HepG2 (cell line): Measurements from ENCODE around the gene TNS1. TPM values are rescaled to one million over a fixed set of nuclear protein-coding genes. Genes with fewer than 3 reads are reported as not detected.
A peak's percentile ranks its signal among the peaks of the same experiment; 100 is the strongest.

Experiments used
- ATAC-seq: fragments of 200-7000 bp; cut with Tn5 transposase; 3 replicates; pipeline ENCODE4 v1.9.1; 2020; ENCODE audit warnings: mild to moderate bottlenecking, moderate library complexity
- BruUV-seq: library from RNA; stranded (reverse); fragments of 400-500 nt; replicated peaks from 2 replicates; lab custom pipeline; 2021; lab: Mats Ljungman, UMichigan
- CTCF ChIA-PET: fragments of 300-600 bp; formaldehyde crosslinking; extraction: SDS; loops from one replicate; lab custom pipeline; 2021; ENCODE audit warnings: low total read pairs, inconsistent platforms, low intra/inter-chr PET ratio; lab: Yijun Ruan, JAX
- POLR2A ChIA-PET: fragments of 350-600 bp; sonication (Branson Sonifier 250); formaldehyde crosslinking; loops from one replicate; lab custom pipeline; 2020; ENCODE audit warnings: antibody characterized with exemption, inconsistent platforms; lab: Yijun Ruan, JAX
- DNase-seq: peaks from one replicate; pipeline ENCODE4 v3.0.0-alpha.2; 2015; ENCODE audit warnings: low spot score
- FAIRE-seq: peaks from 3 replicates; lab custom pipeline; 2011; peaks lifted over from hg19 to GRCh38; lab: Jason Lieb, UNC
- H2AFZ ChIP-seq: one replicate; pipeline ENCODE4 v1.6.1; 2011; ENCODE audit warnings: low read length, inconsistent platforms
- H3K27ac ChIP-seq: fragments of 300-600 bp; 3 replicates; pipeline ENCODE4 v1.8.0; 2011; ENCODE audit warnings: mixed run types, mild to moderate bottlenecking, mixed read lengths, low read length, inconsistent platforms; ENCODE audit not compliant: insufficient read depth; ENCODE audit errors: extremely low read length
- H3K27me3 ChIP-seq, 2 experiments: fragments of 200-600 bp in 1 of 2; 2 replicates in 1 of 2; 3 replicates in 1 of 2; pipeline versions ENCODE4 v1.6.0 to v1.8.0; 2011; ENCODE audit warnings: low read length in 2 of 2, mild to moderate bottlenecking in 2 of 2, moderate library complexity in 2 of 2, inconsistent platforms in 1 of 2; ENCODE audit not compliant: insufficient read depth in 2 of 2, control insufficient read depth in 1 of 2
- H3K36me3 ChIP-seq, 2 experiments: fragments of 200-600 bp in 1 of 2; replicated peaks in 1 of 2; 2 replicates in 1 of 2; 3 replicates in 1 of 2; pipeline versions ENCODE4 v1.5.1 to v1.8.0; 2011; ENCODE audit warnings: low read length in 2 of 2, inconsistent platforms in 1 of 2; ENCODE audit not compliant: insufficient read depth in 2 of 2, control insufficient read depth in 1 of 2
- H3K4me1 ChIP-seq: 2 replicates; pipeline ENCODE4 v1.5.1; 2012; ENCODE audit warnings: low read length, inconsistent platforms; ENCODE audit not compliant: insufficient read depth
- H3K4me2 ChIP-seq: 2 replicates; pipeline ENCODE4 v1.6.0; 2011; ENCODE audit warnings: low read depth, low read length, inconsistent platforms
- H3K4me3 ChIP-seq, 3 experiments: fragments of 200-600 bp in 1 of 3; sonication (generic), shearing (Covaris generic) in 1 of 3; replicated peaks in 1 of 3; 2 replicates each; pipeline ENCODE4 v1.5.1; 2011 to 2016; ENCODE audit warnings: low read length in 3 of 3, inconsistent platforms in 2 of 3, low read depth in 2 of 3, mild to moderate bottlenecking in 2 of 3, control low read depth in 1 of 3, mixed read lengths in 1 of 3; ENCODE audit not compliant: insufficient read depth in 1 of 3
- H3K79me2 ChIP-seq: one replicate; pipeline ENCODE4 v1.6.1; 2011; ENCODE audit warnings: low read length, inconsistent platforms; ENCODE audit not compliant: insufficient read depth
- H3K9ac ChIP-seq: 2 replicates; pipeline ENCODE4 v1.6.0; 2011; ENCODE audit warnings: mild to moderate bottlenecking, low read depth, low read length, inconsistent platforms; ENCODE audit not compliant: insufficient read depth
- H3K9me3 ChIP-seq: 2 replicates; pipeline ENCODE4 v1.5.1; 2012; ENCODE audit warnings: mild to moderate bottlenecking, low read length
- H4K20me1 ChIP-seq: 2 replicates; pipeline ENCODE4 v1.6.0; 2011; ENCODE audit warnings: inconsistent platforms, mild to moderate bottlenecking, low read length, moderate library complexity; ENCODE audit not compliant: insufficient read depth
- KLF11 ChIP-seq: IDR thresholded peaks from 2 replicates; pipeline ENCODE4 v1.6.1; 2016; ENCODE audit warnings: missing compliant biosample characterization
- MAF1 ChIP-seq: sonication (generic); formaldehyde crosslinking; IDR thresholded peaks from 2 replicates; pipeline ENCODE4 v1.5.0; 2020; ENCODE audit warnings: missing genetic modification reagents, borderline replicate concordance
- RORA ChIP-seq: sonication (generic); formaldehyde crosslinking; IDR thresholded peaks from 2 replicates; pipeline ENCODE4 v1.5.0; 2020; ENCODE audit warnings: mild to moderate bottlenecking, missing genetic modification reagents, moderate library complexity
- SMAD9 ChIP-seq: sonication (generic); formaldehyde crosslinking; IDR thresholded peaks from 2 replicates; pipeline ENCODE4 v1.5.1; 2020; ENCODE audit warnings: mild to moderate bottlenecking, missing genetic modification reagents
- SRSF4 ChIP-seq: fragments of 200-400 bp; formaldehyde crosslinking; IDR thresholded peaks from one replicate; pipeline ENCODE4 v1.6.1; 2018; ENCODE audit warnings: mild to moderate bottlenecking, low read depth, low read length, moderate library complexity; ENCODE audit not compliant: poor library complexity, severe bottlenecking
- TCF12 ChIP-seq, 2 experiments: fragments of 450-650 bp in 1 of 2; sonication (generic) in 1 of 2; formaldehyde crosslinking in 1 of 2; IDR thresholded peaks; 2 replicates each; pipeline versions ENCODE4 v1.6.1 to v1.8.0; 2017 to 2022; ENCODE audit warnings: antibody characterized with exemption in 1 of 2, mild to moderate bottlenecking in 1 of 2, missing genetic modification reagents in 1 of 2, moderate library complexity in 1 of 2
- ZNF335 ChIP-seq: sonication (generic); formaldehyde crosslinking; IDR thresholded peaks from 2 replicates; pipeline ENCODE4 v1.4.0; 2020; ENCODE audit warnings: missing genetic modification reagents
- ZNF629 ChIP-seq: sonication (generic); formaldehyde crosslinking; conservative IDR thresholded peaks from 2 replicates; pipeline ENCODE4 v1.5.0; 2020; ENCODE audit warnings: missing genetic modification reagents
- ZSCAN30 ChIP-seq: sonication (generic); formaldehyde crosslinking; IDR thresholded peaks from 2 replicates; pipeline ENCODE4 v1.5.0; 2020; ENCODE audit warnings: mild to moderate bottlenecking, missing genetic modification reagents
- ZSCAN9 ChIP-seq: IDR thresholded peaks from 2 replicates; pipeline ENCODE4 v1.6.1; 2016; ENCODE audit warnings: borderline replicate concordance
- WGBS: methylation state at CpG from one replicate; pipeline ENCODE4 v1.1.6; 2017; ENCODE audit warnings: low lambda C conversion rate; 5-methylcytosine and 5-hydroxymethylcytosine counted together
- in situ Hi-C: cut with HindIII; loops from 2 replicates; pipeline ENCODE4 v1.10.0; 2017; ENCODE audit warnings: low pct_unique_long_range_greater_than_20kb; ENCODE audit not compliant: extremely low pct_ligation_motif_present
- intact Hi-C: fragments of 100-400 bp; cut with micrococcal nuclease; formaldehyde crosslinking; loops from one replicate; pipeline ENCODE4 v1.10.0; 2022; ENCODE audit not compliant: unreplicated experiment
- polyA plus RNA-seq, 8 experiments: library from polyadenylated mRNA; depleted of rRNA in 3 of 8; stranded (reverse) in 7 of 8; unstranded in 1 of 8; fragments of >200 nt; fragmentation: Illumina TruSeq in 4 of 8; extraction: Trizol in 4 of 8; gene quantifications; 2 replicates each; pipeline versions ENCODE4 v1.2.1 to v1.2.3, GENCODE V29; 2011 to 2016; ENCODE audit warnings: low read depth in 4 of 8, missing spikeins in 1 of 8, mixed read lengths in 1 of 8; ENCODE audit not compliant: insufficient read depth in 1 of 8
- total RNA-seq, 5 experiments: library from RNA; depleted of rRNA; stranded (reverse); fragments of >200 nt; fragmentation: Illumina TruSeq; extraction: Trizol; gene quantifications; 2 replicates each; pipeline ENCODE4 v1.2.3, GENCODE V29; 2016; ENCODE audit warnings: low read depth in 1 of 5
- TF ChIP-seq, protein P1 (sequence below): IDR thresholded peaks from 2 replicates; pipeline ENCODE4 v1.6.1; 2016; ENCODE audit warnings: missing biosample characterization, missing genetic modification reagents, low read depth
- TF ChIP-seq, protein P2 (sequence below): sonication (generic); formaldehyde crosslinking; IDR thresholded peaks from 2 replicates; pipeline ENCODE4 v1.4.0; 2020; ENCODE audit warnings: missing genetic modification reagents
- TF ChIP-seq, protein P3 (sequence below): sonication (generic); formaldehyde crosslinking; IDR thresholded peaks from 2 replicates; pipeline ENCODE4 v1.4.0; 2020; ENCODE audit warnings: missing genetic modification reagents, borderline replicate concordance

TNS1 gene
- total and polyA plus RNA-seq, 2 of the 13 experiments (the other 11 are each of a cell fraction or from before 2014, with no cell fraction given): 1.9 to 118 TPM

DNA sequence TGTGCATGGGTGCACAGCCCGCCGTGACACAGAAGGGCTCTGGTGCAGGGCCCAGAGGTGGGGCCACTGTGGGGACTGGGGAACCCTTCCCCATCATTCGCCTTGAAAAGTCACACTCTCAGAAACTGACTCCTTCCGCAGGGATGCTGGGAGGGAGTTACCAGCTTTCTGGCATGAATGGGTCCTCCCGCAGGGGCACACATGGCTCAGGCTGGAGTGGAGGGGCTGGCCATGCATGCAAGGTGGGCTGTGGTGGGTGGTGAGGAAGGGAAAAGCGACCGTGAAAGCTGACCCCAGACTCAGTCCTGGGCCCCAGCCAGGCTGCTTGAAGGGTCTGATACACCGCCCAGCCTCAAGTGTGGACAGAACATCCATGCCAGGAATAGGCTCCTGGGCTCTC is 201.1 kb downstream of the TNS1 start (continued):
- TF ChIP-seq, protein P1, sequence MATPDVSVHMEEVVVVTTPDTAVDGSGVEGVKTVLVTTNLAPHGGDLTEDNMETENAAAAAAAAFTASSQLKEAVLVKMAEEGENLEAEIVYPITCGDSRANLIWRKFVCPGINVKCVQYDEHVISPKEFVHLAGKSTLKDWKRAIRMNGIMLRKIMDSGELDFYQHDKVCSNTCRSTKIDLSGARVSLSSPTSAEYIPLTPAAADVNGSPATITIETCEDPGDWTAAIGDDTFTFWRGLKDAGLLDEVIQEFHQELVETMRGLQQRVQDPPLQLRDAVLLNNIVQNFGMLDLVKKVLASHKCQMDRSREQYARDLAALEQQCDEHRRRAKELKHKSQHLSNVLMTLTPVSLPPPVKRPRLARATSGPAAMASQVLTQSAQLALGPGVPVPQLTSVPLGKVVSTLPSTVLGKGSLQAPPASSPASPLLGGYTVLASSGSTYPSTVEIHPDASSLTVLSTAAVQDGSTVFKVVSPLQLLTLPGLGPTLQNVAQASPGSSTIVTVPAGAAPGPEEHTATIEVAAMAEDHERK (CRISPR knock-in tag): no peak
- TF ChIP-seq, protein P2, sequence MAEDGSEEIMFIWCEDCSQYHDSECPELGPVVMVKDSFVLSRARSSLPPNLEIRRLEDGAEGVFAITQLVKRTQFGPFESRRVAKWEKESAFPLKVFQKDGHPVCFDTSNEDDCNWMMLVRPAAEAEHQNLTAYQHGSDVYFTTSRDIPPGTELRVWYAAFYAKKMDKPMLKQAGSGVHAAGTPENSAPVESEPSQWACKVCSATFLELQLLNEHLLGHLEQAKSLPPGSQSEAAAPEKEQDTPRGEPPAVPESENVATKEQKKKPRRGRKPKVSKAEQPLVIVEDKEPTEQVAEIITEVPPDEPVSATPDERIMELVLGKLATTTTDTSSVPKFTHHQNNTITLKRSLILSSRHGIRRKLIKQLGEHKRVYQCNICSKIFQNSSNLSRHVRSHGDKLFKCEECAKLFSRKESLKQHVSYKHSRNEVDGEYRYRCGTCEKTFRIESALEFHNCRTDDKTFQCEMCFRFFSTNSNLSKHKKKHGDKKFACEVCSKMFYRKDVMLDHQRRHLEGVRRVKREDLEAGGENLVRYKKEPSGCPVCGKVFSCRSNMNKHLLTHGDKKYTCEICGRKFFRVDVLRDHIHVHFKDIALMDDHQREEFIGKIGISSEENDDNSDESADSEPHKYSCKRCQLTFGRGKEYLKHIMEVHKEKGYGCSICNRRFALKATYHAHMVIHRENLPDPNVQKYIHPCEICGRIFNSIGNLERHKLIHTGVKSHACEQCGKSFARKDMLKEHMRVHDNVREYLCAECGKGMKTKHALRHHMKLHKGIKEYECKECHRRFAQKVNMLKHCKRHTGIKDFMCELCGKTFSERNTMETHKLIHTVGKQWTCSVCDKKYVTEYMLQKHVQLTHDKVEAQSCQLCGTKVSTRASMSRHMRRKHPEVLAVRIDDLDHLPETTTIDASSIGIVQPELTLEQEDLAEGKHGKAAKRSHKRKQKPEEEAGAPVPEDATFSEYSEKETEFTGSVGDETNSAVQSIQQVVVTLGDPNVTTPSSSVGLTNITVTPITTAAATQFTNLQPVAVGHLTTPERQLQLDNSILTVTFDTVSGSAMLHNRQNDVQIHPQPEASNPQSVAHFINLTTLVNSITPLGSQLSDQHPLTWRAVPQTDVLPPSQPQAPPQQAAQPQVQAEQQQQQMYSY: no peak
- TF ChIP-seq KLF11 (CRISPR knock-in tag) (no peak), ZSCAN30 (CRISPR knock-in tag) (no peak)

DNA sequence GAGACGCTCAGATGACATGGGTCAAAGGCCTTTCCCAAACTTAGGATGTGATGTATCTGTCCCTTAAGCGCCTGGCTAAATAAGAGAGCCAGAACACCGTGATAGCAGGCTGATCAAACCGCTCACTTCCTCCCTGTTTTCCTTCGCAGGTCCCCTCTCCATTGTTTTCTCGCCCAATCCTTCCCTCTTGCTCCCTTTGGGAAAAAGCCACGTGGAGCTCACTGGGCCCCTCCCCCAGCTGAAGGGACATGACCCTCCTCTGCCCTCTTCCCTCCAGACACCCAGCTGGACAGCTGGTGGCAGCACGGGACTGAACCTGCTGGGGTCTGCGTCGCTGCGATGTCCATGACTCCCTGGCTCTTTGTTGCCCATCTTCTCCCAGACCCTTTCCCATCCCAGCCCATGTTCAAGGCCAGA is 201.7 kb downstream of the TNS1 start:
- intact Hi-C loops (no loop called here), in situ Hi-C loops (no loop called here)
- Histone ChIP-seq H3K9ac (no peak overlapping the region), H3K4me2 (no peak overlapping the region), H3K9me3 (no peaks in the 10 kb centered on the region), H3K27me3 (no peaks in the 10 kb centered on the region), H3K4me1 (peaks cover 36% of the 10 kb centered on the region), H3K4me3 (no peak overlapping the region), H2AFZ (no peak overlapping the region), H4K20me1 (peaks cover 17% of the 10 kb centered on the region; the same call in 1 of the 2 replicates), H3K27ac (no peak overlapping the region), H3K79me2 (no peaks in the 10 kb centered on the region), H3K36me3 (peaks cover 0 to 3% of the 10 kb centered on the region in 2 experiments; a peak in 3 of 5 replicates)
- DNase-seq (no peak), FAIRE-seq (no peak), ATAC-seq (0 out of 3 replicates have a peak, but pooled peaks have one; percentile 3)
- WGBS: 52% methylated on average over 10 of the region's 11 CpGs
- BruUV-seq: no TSS peak
- ChIA-PET CTCF (no interaction called here), POLR2A (no interaction called here)
- TF ChIP-seq SRSF4 (no peak), ZNF335 (CRISPR knock-in tag) (no peak), TCF12 (IDR thresholded peaks at IDR 0.05) (no peak), TCF12 (CRISPR knock-in tag; IDR thresholded peaks at IDR 0.05) (no peak), SMAD9 (CRISPR knock-in tag) (no peak), RORA (no peak), ZNF629 (CRISPR knock-in tag) (no peak), ZSCAN9 (CRISPR knock-in tag) (no peak), MAF1 (CRISPR knock-in tag) (no peak)
- TF ChIP-seq, protein P3, sequence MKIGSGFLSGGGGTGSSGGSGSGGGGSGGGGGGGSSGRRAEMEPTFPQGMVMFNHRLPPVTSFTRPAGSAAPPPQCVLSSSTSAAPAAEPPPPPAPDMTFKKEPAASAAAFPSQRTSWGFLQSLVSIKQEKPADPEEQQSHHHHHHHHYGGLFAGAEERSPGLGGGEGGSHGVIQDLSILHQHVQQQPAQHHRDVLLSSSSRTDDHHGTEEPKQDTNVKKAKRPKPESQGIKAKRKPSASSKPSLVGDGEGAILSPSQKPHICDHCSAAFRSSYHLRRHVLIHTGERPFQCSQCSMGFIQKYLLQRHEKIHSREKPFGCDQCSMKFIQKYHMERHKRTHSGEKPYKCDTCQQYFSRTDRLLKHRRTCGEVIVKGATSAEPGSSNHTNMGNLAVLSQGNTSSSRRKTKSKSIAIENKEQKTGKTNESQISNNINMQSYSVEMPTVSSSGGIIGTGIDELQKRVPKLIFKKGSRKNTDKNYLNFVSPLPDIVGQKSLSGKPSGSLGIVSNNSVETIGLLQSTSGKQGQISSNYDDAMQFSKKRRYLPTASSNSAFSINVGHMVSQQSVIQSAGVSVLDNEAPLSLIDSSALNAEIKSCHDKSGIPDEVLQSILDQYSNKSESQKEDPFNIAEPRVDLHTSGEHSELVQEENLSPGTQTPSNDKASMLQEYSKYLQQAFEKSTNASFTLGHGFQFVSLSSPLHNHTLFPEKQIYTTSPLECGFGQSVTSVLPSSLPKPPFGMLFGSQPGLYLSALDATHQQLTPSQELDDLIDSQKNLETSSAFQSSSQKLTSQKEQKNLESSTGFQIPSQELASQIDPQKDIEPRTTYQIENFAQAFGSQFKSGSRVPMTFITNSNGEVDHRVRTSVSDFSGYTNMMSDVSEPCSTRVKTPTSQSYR (CRISPR knock-in tag): peak; percentile 78; the same call in 1 of the 2 replicates
